Measurements from ENCODE around the gene LRMDA.

The LRMDA gene

GRCh38 chr10:75502389-75502788 lies 71.0 kb downstream of the LRMDA start:
- no peak for TF ChIP-seq CTCF (conservative IDR thresholded peaks at IDR 0.05; ENCODE audit: low read depth, low read length)
- no peak overlapping the region for H3K4me3 ChIP-seq (IDR thresholded peaks at IDR 0.05; ENCODE audit: insufficient read depth, low read depth, low read length)
- no peak overlapping the region for H2AFZ ChIP-seq (ENCODE audit: low read depth)
- no peaks in the 10 kb centered on the region for H4K20me1 ChIP-seq (ENCODE audit: insufficient read depth)
- no peaks in the 10 kb centered on the region for H3K27me3 ChIP-seq (ENCODE audit: insufficient read depth, low read depth)
- H3K27ac ChIP-seq, result no peak overlapping the region
- no peaks in the 10 kb centered on the region for H3K79me2 ChIP-seq (ENCODE audit: insufficient read depth, low read depth)
- no peak overlapping the region for H3K4me2 ChIP-seq
- no peaks in the 10 kb centered on the region for H3K4me1 ChIP-seq (ENCODE audit: low read depth, poor library complexity, severe bottlenecking)
- no peaks in the 10 kb centered on the region for H3K36me3 ChIP-seq (ENCODE audit: insufficient read depth)
- H3K9ac ChIP-seq, result no peak overlapping the region

GRCh38 chr10:75502838-75503237 lies 71.4 kb downstream of the LRMDA start:
- Histone ChIP-seq H3K27ac (no peak overlapping the region), H3K27me3 (ENCODE audit: insufficient read depth, low read depth) (no peaks in the 10 kb centered on the region), H2AFZ (ENCODE audit: low read depth) (no peak overlapping the region), H3K79me2 (ENCODE audit: insufficient read depth, low read depth) (no peaks in the 10 kb centered on the region), H3K36me3 (ENCODE audit: insufficient read depth) (no peaks in the 10 kb centered on the region), H3K9ac (no peak overlapping the region), H3K4me2 (no peak overlapping the region), H3K4me3 (IDR thresholded peaks at IDR 0.05; ENCODE audit: insufficient read depth, low read depth, low read length) (no peak overlapping the region), H3K4me1 (ENCODE audit: low read depth, poor library complexity, severe bottlenecking) (no peaks in the 10 kb centered on the region), H4K20me1 (ENCODE audit: insufficient read depth) (no peaks in the 10 kb centered on the region)
- TF ChIP-seq CTCF (conservative IDR thresholded peaks at IDR 0.05; ENCODE audit: low read depth, low read length), result no peak

- no peak overlapping the region for H3K9ac ChIP-seq
These were observed 73.9 kb downstream of the LRMDA start for GRCh38 chr10:75505293-75505692.

GRCh38 chr10:75505840-75506506 lies 74.5 kb downstream of the LRMDA start:
- H3K27me3 ChIP-seq (ENCODE audit: insufficient read depth, low read depth), result no peaks in the 10 kb centered on the region
- no peaks in the 10 kb centered on the region for H4K20me1 ChIP-seq (ENCODE audit: insufficient read depth)
- H3K9ac ChIP-seq, result no peak overlapping the region
- H3K4me2 ChIP-seq, result no peak overlapping the region
- H3K4me1 ChIP-seq (ENCODE audit: low read depth, poor library complexity, severe bottlenecking), result peaks cover 20% of the 10 kb centered on the region
- H3K79me2 ChIP-seq (ENCODE audit: insufficient read depth, low read depth), result no peaks in the 10 kb centered on the region
- no peaks in the 10 kb centered on the region for H3K36me3 ChIP-seq (ENCODE audit: insufficient read depth)
- H3K27ac ChIP-seq, result no peak overlapping the region
- no peak overlapping the region for H2AFZ ChIP-seq (ENCODE audit: low read depth)
- H3K4me3 ChIP-seq (IDR thresholded peaks at IDR 0.05; ENCODE audit: insufficient read depth, low read depth, low read length), result no peak overlapping the region
- TF ChIP-seq CTCF (conservative IDR thresholded peaks at IDR 0.05; ENCODE audit: low read depth, low read length), result no peak

More at GRCh38 chr10:75505293-75505692, 73.9 kb downstream of the LRMDA start:
- no peak overlapping the region for H3K4me3 ChIP-seq (IDR thresholded peaks at IDR 0.05; ENCODE audit: insufficient read depth, low read depth, low read length)
- no peak overlapping the region for H3K4me2 ChIP-seq
- no peak overlapping the region for H3K27ac ChIP-seq
- peaks cover 20% of the 10 kb centered on the region for H3K4me1 ChIP-seq (ENCODE audit: low read depth, poor library complexity, severe bottlenecking)
- H3K79me2 ChIP-seq (ENCODE audit: insufficient read depth, low read depth), result no peaks in the 10 kb centered on the region
- no peaks in the 10 kb centered on the region for H4K20me1 ChIP-seq (ENCODE audit: insufficient read depth)
- no peak overlapping the region for H2AFZ ChIP-seq (ENCODE audit: low read depth)
- no peak for TF ChIP-seq CTCF (conservative IDR thresholded peaks at IDR 0.05; ENCODE audit: low read depth, low read length)
- H3K36me3 ChIP-seq (ENCODE audit: insufficient read depth), result no peaks in the 10 kb centered on the region
- H3K27me3 ChIP-seq (ENCODE audit: insufficient read depth, low read depth), result no peaks in the 10 kb centered on the region
